K562 (cell line): ENCODE measurements around the gene PHF21B. TPM values are rescaled to one million over a fixed set of nuclear protein-coding genes. Genes with fewer than 3 reads are reported as not detected.

Source experiments
- ARID2 ChIP-seq: fragments of 450-650 bp; IDR thresholded peaks from 2 replicates; pipeline ENCODE4 v1.6.1; 2017; ENCODE audit warnings: antibody characterized with exemption, mild to moderate bottlenecking
- ARID3A ChIP-seq: IDR thresholded peaks from 2 replicates; pipeline ENCODE4 v1.6.1; 2012; ENCODE audit warnings: low read depth, low read length, improper control_type of control experiment, borderline replicate concordance
- ARID4B ChIP-seq: sonication (generic); formaldehyde crosslinking; IDR thresholded peaks from 2 replicates; pipeline ENCODE4 v1.8.0; 2022; ENCODE audit warnings: mild to moderate bottlenecking, missing genetic modification reagents
- EZH2 ChIP-seq: IDR thresholded peaks from 2 replicates; pipeline ENCODE4 v1.6.1; 2012; ENCODE audit warnings: low read depth, mild to moderate bottlenecking, inconsistent platforms, low read length, borderline replicate concordance
- FOXJ2 ChIP-seq: fragments of 200-800 bp; sonication (Bioruptor generic); IDR thresholded peaks from 2 replicates; pipeline ENCODE4 v1.6.1; 2016; ENCODE audit warnings: missing genetic modification characterization, missing compliant biosample characterization
- KAT8 ChIP-seq: fragments of 450-650 bp; IDR thresholded peaks from 2 replicates; pipeline ENCODE4 v1.6.1; 2016; ENCODE audit warnings: low read depth, mild to moderate bottlenecking
- MCM7 ChIP-seq, 2 experiments: fragments of 450-650 bp; IDR thresholded peaks; 2 replicates each; pipeline ENCODE4 v1.6.1; 2016 to 2018
- MTF1 ChIP-seq: fragments of 250-450 bp; sonication (Bioruptor Pico); IDR thresholded peaks from 2 replicates; pipeline ENCODE4 v1.9.0; 2021; ENCODE audit warnings: moderate library complexity, mild to moderate bottlenecking, inconsistent platforms, borderline replicate concordance
- NFRKB ChIP-seq: fragments of 450-650 bp; IDR thresholded peaks from 2 replicates; pipeline ENCODE4 v1.6.1; 2016; ENCODE audit warnings: low read depth
- POLR2H ChIP-seq: IDR thresholded peaks from 2 replicates; pipeline ENCODE4 v1.6.1; 2016; ENCODE audit warnings: missing genetic modification characterization, low read depth, mild to moderate bottlenecking, control low read depth, missing compliant biosample characterization, moderate library complexity
- SUPT5H ChIP-seq: fragments of 450-650 bp; IDR thresholded peaks from 2 replicates; pipeline ENCODE4 v1.6.1; 2016
- THAP7 ChIP-seq: fragments of 250-450 bp; sonication (Bioruptor Pico); IDR thresholded peaks from 2 replicates; pipeline ENCODE4 v1.5.0; 2021
- ZBTB12 ChIP-seq: fragments of 250-450 bp; sonication (Bioruptor Pico); IDR thresholded peaks from 2 replicates; pipeline ENCODE4 v1.4.0; 2020
- polyA plus RNA-seq, 8 experiments: library from polyadenylated mRNA; depleted of rRNA in 4 of 8; stranded (reverse) in 5 of 8; unstranded in 3 of 8; fragments of >200 nt; fragmentation: Nextera tagmentation in 2 of 8; fragmentation: Illumina TruSeq in 1 of 8; extraction: Ambion mirVana in 2 of 8; extraction: Trizol in 1 of 8; gene quantifications; 2 replicates each; pipeline versions ENCODE4 v1.2.1 to v1.2.3, GENCODE V29; 2011 to 2014; ENCODE audit warnings: inconsistent platforms in 1 of 8, missing spikeins in 1 of 8
- total RNA-seq, 7 experiments: library from RNA; depleted of rRNA in 6 of 7; stranded (reverse); fragments of >200 nt in 6 of 7; fragmentation: Illumina TruSeq in 2 of 7; extraction: Trizol in 2 of 7; gene quantifications; 2 replicates each; pipeline versions ENCODE4 v1.2.1 to v1.2.3, GENCODE V29; 2011 to 2021; ENCODE audit warnings: low replicate concordance in 1 of 7

PHF21B gene
- total and polyA plus RNA-seq, 9 of the 15 experiments (the other 6 are each of a cell fraction or from before 2014, with no cell fraction given) = 0.04 TPM; not detected in 8

- TF ChIP-seq ARID3A (no peak), POLR2H (tag) (no peak), ARID4B (CRISPR knock-in tag) (no peak), SUPT5H (no peak), ZBTB12 (CRISPR knock-in tag) (no peak), EZH2 (no peak), KAT8 (no peak), FOXJ2 (no peak), MTF1 (CRISPR knock-in tag) (no peak), ARID2 (no peak), NFRKB (no peak), MCM7 (IDR thresholded peaks at IDR 0.05) (no peak), THAP7 (CRISPR knock-in tag) (no peak)
- TF ChIP-seq, all 486 proteins: peak for 0
These were observed 91.5 kb downstream of the PHF21B start (continued) for GRCh38 chr22:44918166-44918924.
